HEK293T (cell line): Measurements from ENCODE around the gene DIAPH3.

Source experiments
- CTCF ChIA-PET: fragments of 350-600 bp; formaldehyde crosslinking; extraction: SDS; loops from one replicate; lab custom pipeline; 2021; ENCODE audit warnings: antibody characterized with exemption, inconsistent platforms; lab: Yijun Ruan, JAX
- POLR2A ChIA-PET: fragments of 350-600 bp; formaldehyde crosslinking; extraction: SDS; loops from one replicate; lab custom pipeline; 2020; ENCODE audit warnings: antibody characterized with exemption, inconsistent platforms; lab: Yijun Ruan, JAX
- DNase-seq: peaks from one replicate; pipeline ENCODE4 v3.0.0; 2012; ENCODE audit warnings: mixed read lengths; ENCODE audit errors: extremely low spot score
- ARNT ChIP-seq: fragments of 450-650 bp; IDR thresholded peaks from 2 replicates; pipeline ENCODE4 v1.6.1; 2017; ENCODE audit warnings: mild to moderate bottlenecking
- BHLHE40 ChIP-seq: fragments of 450-650 bp; IDR thresholded peaks from 2 replicates; pipeline ENCODE4 v1.6.1; 2016; ENCODE audit warnings: mild to moderate bottlenecking, moderate library complexity, borderline replicate concordance
- CTBP1 ChIP-seq: fragments of 450-650 bp; IDR thresholded peaks from 2 replicates; pipeline ENCODE4 v1.6.1; 2016; ENCODE audit warnings: borderline replicate concordance
- ELF4 ChIP-seq: fragments of 450-650 bp; IDR thresholded peaks from 2 replicates; pipeline ENCODE4 v1.6.1; 2017; ENCODE audit warnings: antibody characterized with exemption
- FOXA1 ChIP-seq: fragments of 450-650 bp; IDR thresholded peaks from 2 replicates; pipeline ENCODE4 v1.6.1; 2016; ENCODE audit warnings: mild to moderate bottlenecking
- FOXK2 ChIP-seq: fragments of 450-650 bp; IDR thresholded peaks from 2 replicates; pipeline ENCODE4 v1.6.1; 2016; ENCODE audit warnings: mild to moderate bottlenecking
- FOXM1 ChIP-seq: fragments of 450-650 bp; IDR thresholded peaks from 2 replicates; pipeline ENCODE4 v1.6.1; 2017; ENCODE audit warnings: mild to moderate bottlenecking, borderline replicate concordance
- HDGF ChIP-seq: fragments of 450-650 bp; IDR thresholded peaks from 2 replicates; pipeline ENCODE4 v1.6.1; 2017; ENCODE audit warnings: antibody characterized with exemption, borderline replicate concordance
- L3MBTL2 ChIP-seq: fragments of 450-650 bp; conservative IDR thresholded peaks from 2 replicates; pipeline ENCODE4 v1.6.1; 2016; ENCODE audit warnings: mild to moderate bottlenecking
- LEF1 ChIP-seq: fragments of 450-650 bp; IDR thresholded peaks from 2 replicates; pipeline ENCODE4 v1.6.1; 2017; ENCODE audit warnings: mild to moderate bottlenecking, borderline replicate concordance
- NFRKB ChIP-seq: fragments of 450-650 bp; IDR thresholded peaks from 2 replicates; pipeline ENCODE4 v1.6.1; 2016; ENCODE audit warnings: mild to moderate bottlenecking, moderate library complexity
- PKNOX1 ChIP-seq: fragments of 450-650 bp; IDR thresholded peaks from 2 replicates; pipeline ENCODE4 v1.6.1; 2016
- SP1 ChIP-seq: fragments of 450-650 bp; IDR thresholded peaks from 2 replicates; pipeline ENCODE4 v1.6.1; 2017
- SUZ12 ChIP-seq: fragments of 450-650 bp; IDR thresholded peaks from 2 replicates; pipeline ENCODE4 v1.6.1; 2016; ENCODE audit warnings: mild to moderate bottlenecking
- TARDBP ChIP-seq: fragments of 450-650 bp; IDR thresholded peaks from 2 replicates; pipeline ENCODE4 v1.6.1; 2016
- ZNF384 ChIP-seq: fragments of 450-650 bp; IDR thresholded peaks from 2 replicates; pipeline ENCODE4 v1.6.1; 2016

Gene DIAPH3

GRCh38 chr13:59715611-59716010 is 448.1 kb downstream of the DIAPH3 start:
- ChIA-PET CTCF (no interaction called here), POLR2A (no interaction called here)
- DNase-seq = no peak
- TF ChIP-seq ARNT = no peak
- no peak for TF ChIP-seq BHLHE40
- no peak for TF ChIP-seq SUZ12
- TF ChIP-seq L3MBTL2 = no peak
- TF ChIP-seq ZNF384 = no peak
- TF ChIP-seq NFRKB = no peak

- DNase-seq = peak; percentile 30
- TF ChIP-seq ZNF384 (no peak), PKNOX1 (peak; percentile 13; the same call in 1 of the 2 replicates), HDGF (no peak), BHLHE40 (no peak)
- ChIA-PET POLR2A (no interaction called here), CTCF (no interaction called here)
Measured at GRCh38 chr13:59710996-59711701, 452.6 kb downstream of the DIAPH3 start.

- ChIA-PET POLR2A (no interaction called here), CTCF (no interaction called here)
Measured at GRCh38 chr13:59710416-59710815, 453.3 kb downstream of the DIAPH3 start.

GRCh38 chr13:59706101-59706976 is 457.4 kb downstream of the DIAPH3 start:
- no peak for DNase-seq
- ChIA-PET CTCF (no interaction called here), POLR2A (no interaction called here)
- TF ChIP-seq PKNOX1 (no peak), CTBP1 (no peak), NFRKB (no peak), FOXM1 (no peak), ZNF384 (no peak), L3MBTL2 (no peak), HDGF (no peak), FOXA1 (no peak), TARDBP (no peak), SUZ12 (no peak), BHLHE40 (no peak), SP1 (no peak), ARNT (no peak), ELF4 (no peak), LEF1 (no peak), FOXK2 (no peak)

More at GRCh38 chr13:59710416-59710815, 453.3 kb downstream of the DIAPH3 start:
- no peak for DNase-seq
- no peak for TF ChIP-seq LEF1
- TF ChIP-seq ELF4 = no peak
- TF ChIP-seq CTBP1 = no peak
- no peak for TF ChIP-seq FOXM1
- no peak for TF ChIP-seq ARNT
- no peak for TF ChIP-seq FOXK2
- no peak for TF ChIP-seq NFRKB
- TF ChIP-seq SP1 = no peak
- TF ChIP-seq TARDBP = no peak
- TF ChIP-seq L3MBTL2 = no peak
- no peak for TF ChIP-seq ZNF384
- no peak for TF ChIP-seq BHLHE40
- TF ChIP-seq HDGF = no peak
- no peak for TF ChIP-seq FOXA1
- TF ChIP-seq SUZ12 = no peak
- TF ChIP-seq PKNOX1 = no peak

GRCh38 chr13:59702269-59702668 is 461.5 kb downstream of the DIAPH3 start:
- CTCF ChIA-PET = interaction anchor here (0.5 kb wide), 1 partner anchor 932 kb away, joined by 3 read pairs; no protein-coding TSS in a partner anchor
- DNase-seq = no peak
- TF ChIP-seq ELF4 = no peak
- TF ChIP-seq BHLHE40 = no peak
- TF ChIP-seq ZNF384 = no peak
- TF ChIP-seq L3MBTL2 = no peak
- TF ChIP-seq PKNOX1 = no peak
- TF ChIP-seq FOXK2 = no peak
- no peak for TF ChIP-seq SP1
- no peak for TF ChIP-seq CTBP1
- no peak for TF ChIP-seq NFRKB
- POLR2A ChIA-PET = no interaction called here
